Parathyroid adenoma (tissue), 2 donors: ENCODE measurements around the gene ZNF101.

Experiments
- H2AFZ ChIP-seq: fragments of 300-600 bp; sonication (generic); one replicate; pipeline ENCODE4 v1.7.0; 2017; ENCODE audit warnings: antibody characterized with exemption, mild to moderate bottlenecking
- H3K27ac ChIP-seq: fragments of 300-600 bp; sonication (generic); one replicate; pipeline ENCODE4 v1.7.0; 2017
- H3K27me3 ChIP-seq: fragments of 300-600 bp; sonication (generic); one replicate; pipeline ENCODE4 v1.7.0; 2017; ENCODE audit warnings: low read length; ENCODE audit not compliant: control insufficient read depth, insufficient read depth
- H3K36me3 ChIP-seq: fragments of 300-600 bp; sonication (generic); one replicate; pipeline ENCODE4 v1.7.0; 2017; ENCODE audit warnings: low read length; ENCODE audit not compliant: control insufficient read depth, insufficient read depth
- H3K4me1 ChIP-seq: fragments of 300-600 bp; sonication (generic); one replicate; pipeline ENCODE4 v1.7.0; 2017; ENCODE audit warnings: control low read depth
- H3K4me2 ChIP-seq: fragments of 300-600 bp; sonication (generic); one replicate; pipeline ENCODE4 v1.7.0; 2017; ENCODE audit warnings: low read length
- H3K4me3 ChIP-seq: fragments of 300-600 bp; sonication (generic); one replicate; pipeline ENCODE4 v1.7.0; 2017; ENCODE audit warnings: low read depth, low read length
- H3K79me2 ChIP-seq: fragments of 300-600 bp; sonication (generic); one replicate; pipeline ENCODE4 v1.7.0; 2017; ENCODE audit warnings: control low read depth
- H3K9ac ChIP-seq: fragments of 300-600 bp; sonication (generic); one replicate; pipeline ENCODE4 v1.7.0; 2017; ENCODE audit warnings: mild to moderate bottlenecking
- H3K9me3 ChIP-seq: fragments of 300-600 bp; sonication (generic); one replicate; pipeline ENCODE4 v1.7.0; 2017; ENCODE audit warnings: low read length; ENCODE audit not compliant: control insufficient read depth
- CTCF ChIP-seq: fragments of 300-600 bp; sonication (generic); IDR thresholded peaks from one replicate; pipeline ENCODE4 v1.7.0; 2017; ENCODE audit warnings: antibody characterized with exemption, mild to moderate bottlenecking
- donor health status: primary hyperparathyroidism.

ZNF101 gene

GRCh38 chr19:19668230-19669012, at the start of gene ZNF101:
ZNF101 (plus strand) TSS chr19:19668839; CDS start chr19:19668964, 125 bp downstream.
- Histone ChIP-seq H2AFZ (peak within 1 kb of the TSS; percentile 95), H3K36me3 (no peaks in the 10 kb centered on the region), H3K27me3 (no peaks in the 10 kb centered on the region), H3K4me1 (no peaks in the 10 kb centered on the region), H3K4me3 (peak within 1 kb of the TSS; percentile 87), H3K4me2 (peak within 1 kb of the TSS; percentile 94), H3K79me2 (no peaks in the 10 kb centered on the region), H3K27ac (peak within 1 kb of the TSS; percentile 65), H3K9ac (peak within 1 kb of the TSS; percentile 38), H3K9me3 (no peaks in the 10 kb centered on the region)
- TF ChIP-seq CTCF = no peak

DNA sequence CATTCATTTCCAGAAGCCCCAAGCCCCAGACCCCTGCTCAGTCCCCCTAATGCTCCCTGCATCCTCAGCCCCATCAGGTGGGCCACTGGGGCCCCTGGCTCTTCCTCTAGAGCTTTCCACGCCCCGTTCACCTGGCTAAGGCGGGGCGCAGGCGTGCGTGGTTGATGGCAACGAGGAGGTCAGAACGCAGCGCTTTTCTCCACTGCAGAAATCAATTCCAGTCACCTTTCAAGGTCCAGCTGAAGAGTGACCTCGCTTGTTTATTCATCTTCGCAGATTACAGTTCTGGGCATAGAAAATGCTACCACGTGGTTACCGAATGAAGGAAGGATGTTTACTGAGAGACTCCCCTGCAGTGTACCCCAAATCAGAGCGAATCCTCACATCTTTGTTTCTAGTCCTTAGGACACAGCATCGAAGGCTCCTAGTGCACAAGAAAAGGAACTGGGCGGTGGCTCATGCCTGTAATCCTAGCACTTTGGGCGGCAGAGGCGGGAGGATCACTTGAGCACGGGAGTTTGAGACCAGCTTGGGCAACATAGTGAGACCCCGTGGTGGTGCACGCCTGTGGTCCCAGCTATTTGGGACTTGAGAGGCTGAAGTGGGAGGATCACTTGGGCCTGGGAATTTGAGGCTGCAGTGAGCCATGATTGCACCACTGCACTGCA, 49.3 kb upstream of the ZNF101 start:
- Histone ChIP-seq H3K9me3 (no peaks in the 10 kb centered on the region), H3K4me3 (peak overlapping the region; percentile 37), H3K36me3 (no peaks in the 10 kb centered on the region), H3K4me1 (peaks cover 3% of the 10 kb centered on the region), H3K9ac (no peak overlapping the region), H3K27ac (no peak overlapping the region), H3K4me2 (peak overlapping the region; percentile 84), H3K27me3 (no peaks in the 10 kb centered on the region), H2AFZ (peak overlapping the region; percentile 81), H3K79me2 (no peaks in the 10 kb centered on the region)
- TF ChIP-seq CTCF = no peak

GRCh38 chr19:19619849-19620210, 48.8 kb upstream of the ZNF101 start:
- H3K27me3 ChIP-seq = no peaks in the 10 kb centered on the region
- TF ChIP-seq CTCF = no peak
- H3K4me3 ChIP-seq = no peak overlapping the region
- H3K4me1 ChIP-seq = peaks cover 3% of the 10 kb centered on the region
- no peaks in the 10 kb centered on the region for H3K9me3 ChIP-seq
- no peaks in the 10 kb centered on the region for H3K36me3 ChIP-seq
- H3K4me2 ChIP-seq = no peak overlapping the region
- H3K9ac ChIP-seq = no peak overlapping the region
- no peaks in the 10 kb centered on the region for H3K79me2 ChIP-seq
- H3K27ac ChIP-seq = no peak overlapping the region
- no peak overlapping the region for H2AFZ ChIP-seq

DNA sequence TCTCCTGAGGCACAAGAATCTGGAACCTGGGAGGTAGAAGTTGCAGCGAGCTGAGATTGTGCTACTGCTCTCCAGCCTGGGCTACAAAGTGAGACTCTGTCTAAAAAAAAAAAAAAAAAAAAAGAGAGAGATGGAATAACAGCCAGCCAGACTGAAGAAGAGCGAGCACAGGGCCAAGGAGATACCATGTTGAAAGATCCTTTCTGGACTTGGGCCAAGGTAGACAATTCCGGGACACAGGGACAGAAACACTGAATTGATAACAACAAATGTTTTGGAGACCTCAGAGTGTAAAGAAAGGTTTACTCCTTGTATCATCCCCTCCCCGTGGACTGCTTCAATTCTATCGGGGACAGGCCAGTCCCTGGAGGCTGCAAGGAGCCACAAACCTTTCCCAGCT, 45.3 kb upstream of the ZNF101 start:
- H3K4me3 ChIP-seq = no peak overlapping the region
- H3K4me1 ChIP-seq = peaks cover 3% of the 10 kb centered on the region
- H3K9me3 ChIP-seq = no peaks in the 10 kb centered on the region
- no peaks in the 10 kb centered on the region for H3K36me3 ChIP-seq
- no peaks in the 10 kb centered on the region for H3K27me3 ChIP-seq
- no peak overlapping the region for H3K4me2 ChIP-seq
- no peak for TF ChIP-seq CTCF
- no peak overlapping the region for H3K9ac ChIP-seq
- no peak overlapping the region for H2AFZ ChIP-seq
- no peak overlapping the region for H3K27ac ChIP-seq
- H3K79me2 ChIP-seq = no peaks in the 10 kb centered on the region
